GM19395 (cell line): ENCODE measurements around the gene RSRC2.
"Not testable (repeated sequence)": the region's sequence is repeated elsewhere in the genome, so short reads cannot be mapped to it uniquely, and the experiment has no call there.

ENCODE experiments used
- ATAC-seq: cut with Tn5 transposase; IDR thresholded peaks from one replicate; pipeline ENCODE4 v1.9.1; 2021; ENCODE audit warnings: mild to moderate bottlenecking, moderate library complexity; ENCODE audit not compliant: unreplicated experiment

The RSRC2 gene, protein sequence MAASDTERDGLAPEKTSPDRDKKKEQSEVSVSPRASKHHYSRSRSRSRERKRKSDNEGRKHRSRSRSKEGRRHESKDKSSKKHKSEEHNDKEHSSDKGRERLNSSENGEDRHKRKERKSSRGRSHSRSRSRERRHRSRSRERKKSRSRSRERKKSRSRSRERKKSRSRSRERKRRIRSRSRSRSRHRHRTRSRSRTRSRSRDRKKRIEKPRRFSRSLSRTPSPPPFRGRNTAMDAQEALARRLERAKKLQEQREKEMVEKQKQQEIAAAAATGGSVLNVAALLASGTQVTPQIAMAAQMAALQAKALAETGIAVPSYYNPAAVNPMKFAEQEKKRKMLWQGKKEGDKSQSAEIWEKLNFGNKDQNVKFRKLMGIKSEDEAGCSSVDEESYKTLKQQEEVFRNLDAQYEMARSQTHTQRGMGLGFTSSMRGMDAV

DNA sequence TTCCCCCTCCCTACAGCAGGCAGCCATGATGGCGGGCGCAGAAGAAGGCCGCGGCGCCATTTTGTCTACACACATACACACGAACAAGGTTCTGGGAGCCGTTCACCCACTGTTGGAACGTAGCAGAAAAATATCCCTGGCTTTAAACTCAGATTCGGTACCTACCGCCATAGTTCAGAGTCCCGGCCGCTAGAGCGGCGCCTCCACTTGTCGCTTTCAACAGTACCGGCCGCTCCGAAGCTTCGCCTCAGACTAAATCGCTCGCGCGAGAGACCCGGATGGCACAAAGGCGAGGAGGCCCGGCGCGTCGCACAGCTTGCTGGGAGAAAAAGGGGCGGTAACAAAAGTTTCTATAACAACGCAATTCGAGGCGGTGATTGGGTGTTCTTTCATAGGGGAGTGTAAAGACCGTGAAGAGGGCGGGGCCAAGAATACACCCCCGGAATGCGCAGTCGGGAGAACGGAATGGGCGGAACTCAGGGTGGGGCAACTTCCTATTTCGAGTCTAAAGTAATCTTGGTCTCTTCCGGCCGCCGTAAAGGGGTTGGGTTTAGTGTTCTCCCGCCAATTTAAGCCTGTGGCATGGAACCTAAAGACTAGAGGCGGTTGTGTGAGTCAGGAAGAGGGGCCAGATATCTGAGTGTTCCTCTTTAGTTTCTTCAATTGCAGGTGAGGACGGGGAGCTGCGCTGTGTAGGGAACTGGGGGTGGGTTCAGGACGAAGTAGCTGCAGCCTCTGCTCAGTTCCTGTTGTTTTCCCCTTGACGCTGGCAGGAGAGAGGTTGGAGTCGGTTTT lies at the start of gene RSRC2, which contains the start of gene KNTC1:
RSRC2 (minus strand) TSS at position 254 of the 795 bp plus-strand sequence; CDS start at position 171, 83 bp downstream.
KNTC1 (plus strand) TSS at position 567 of the 795 bp plus-strand sequence. CDS start 2,815 bp downstream, outside the sequence.
- ATAC-seq, result peak; percentile 90

DNA sequence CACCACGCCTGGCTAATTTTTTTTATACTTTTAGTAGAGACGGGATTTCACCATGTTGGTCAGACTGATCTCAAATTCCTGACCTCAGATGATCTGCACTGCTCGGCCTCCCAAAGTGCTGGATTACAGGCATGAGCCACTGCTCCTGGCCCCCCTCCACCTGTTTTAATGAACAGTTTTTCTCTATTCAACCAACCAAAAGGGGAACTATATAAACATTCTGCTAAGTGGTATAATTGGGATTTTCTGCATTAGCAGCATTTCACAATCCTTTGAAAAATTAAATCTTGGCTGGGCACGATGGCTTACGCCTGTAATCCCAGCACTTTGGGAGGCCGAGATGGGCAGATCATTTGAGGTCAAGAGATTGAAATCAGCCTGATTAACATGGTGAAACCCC lies 45.1 kb upstream of the RSRC2 start:
- no peak for ATAC-seq

DNA sequence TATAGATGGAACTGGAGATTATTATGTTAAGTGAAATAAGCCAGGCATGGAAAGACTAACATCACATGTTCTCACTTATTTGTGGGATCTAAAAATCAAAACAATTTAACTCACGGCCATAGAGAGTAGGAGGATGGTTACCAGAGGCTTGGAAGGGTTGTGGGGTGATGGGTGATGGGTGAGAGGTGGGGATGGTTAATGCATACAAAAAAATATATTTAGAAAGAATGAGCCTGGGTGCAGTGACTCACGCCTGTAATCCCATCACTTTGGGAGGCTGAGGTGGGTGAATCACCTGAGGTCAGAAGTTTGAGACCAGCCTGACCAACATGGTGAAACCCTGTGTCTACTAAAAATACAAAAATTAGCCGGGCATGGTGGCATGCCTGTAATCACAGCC lies 43.3 kb upstream of the RSRC2 start:
- ATAC-seq, result not testable (repeated sequence)

DNA sequence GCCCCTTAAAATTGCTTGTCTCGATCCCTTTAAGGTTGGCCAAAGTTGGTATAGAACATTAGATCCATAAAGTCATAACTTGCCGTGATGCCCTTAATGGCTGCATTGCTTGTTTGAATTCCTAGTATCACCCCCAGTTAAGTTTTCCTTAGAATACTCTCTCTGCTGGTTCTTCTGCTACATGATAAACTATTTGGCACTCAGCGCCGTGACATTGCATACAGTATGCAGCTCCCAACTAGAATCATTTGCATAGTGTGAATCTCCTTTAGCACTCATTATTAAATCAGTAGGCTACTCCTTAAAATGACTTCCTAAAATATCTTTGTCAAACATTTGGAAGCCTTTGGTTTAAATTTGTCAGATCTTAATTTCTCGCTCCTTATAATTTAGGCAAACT lies 42.6 kb upstream of the RSRC2 start:
- no peak for ATAC-seq

DNA sequence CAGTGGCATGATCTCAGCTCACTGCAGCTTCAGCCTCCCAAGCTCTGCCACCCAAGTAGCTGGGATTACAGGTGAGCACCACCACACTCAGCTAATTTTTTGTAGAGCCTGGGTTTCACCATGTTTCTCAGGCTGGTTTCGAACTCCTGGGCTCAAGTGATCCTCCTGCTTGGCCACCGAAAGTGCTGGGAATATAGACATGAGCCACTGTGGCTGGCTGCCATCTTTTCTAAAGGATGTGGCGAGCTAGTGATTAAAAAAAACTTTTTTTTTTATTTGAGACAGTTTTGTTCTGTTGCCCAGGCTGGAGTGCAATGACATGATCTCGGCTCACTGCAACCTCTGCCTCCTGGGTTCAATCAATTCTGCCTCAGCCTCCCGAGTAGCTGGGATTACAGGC lies 40.1 kb upstream of the RSRC2 start:
- ATAC-seq, result not testable (repeated sequence)

DNA sequence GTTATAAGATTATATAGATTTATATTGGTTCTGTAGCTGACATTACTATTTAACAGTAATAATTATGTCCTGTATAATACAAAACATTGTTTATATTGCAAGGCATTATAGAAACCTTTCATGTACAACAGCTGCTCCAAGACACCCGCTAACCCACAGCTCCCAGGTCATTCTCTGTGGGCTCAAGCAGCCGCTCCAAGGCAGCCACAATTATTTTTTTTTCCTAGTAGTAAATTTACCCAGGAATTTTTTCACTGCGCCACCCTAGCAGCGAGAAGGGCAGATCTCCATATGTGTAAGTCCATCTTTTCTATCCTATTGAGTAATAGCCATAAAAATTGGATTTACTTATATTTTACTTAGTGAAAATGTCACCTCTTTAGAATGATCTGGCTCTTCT lies 36.6 kb upstream of the RSRC2 start:
- ATAC-seq, result no peak

DNA sequence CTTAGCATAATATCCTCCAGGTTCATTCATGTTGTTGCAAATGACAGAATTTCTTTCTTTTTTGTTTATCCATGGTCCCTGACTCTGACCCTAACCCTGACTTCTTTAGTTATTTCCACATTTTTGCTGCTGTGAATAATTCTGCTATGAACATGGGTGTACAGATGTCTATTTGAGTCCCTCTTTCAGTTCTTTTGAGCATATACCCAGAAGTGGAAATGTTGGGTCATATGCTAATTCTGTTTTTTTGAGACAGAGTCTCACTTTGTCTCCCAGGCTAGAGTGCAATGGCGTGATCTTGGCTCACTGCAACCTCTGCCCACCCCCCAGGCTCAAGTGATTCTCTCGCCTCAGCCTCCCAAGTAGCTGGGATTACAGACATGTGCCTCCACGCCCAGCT lies 33.4 kb upstream of the RSRC2 start:
- ATAC-seq, result no peak

DNA sequence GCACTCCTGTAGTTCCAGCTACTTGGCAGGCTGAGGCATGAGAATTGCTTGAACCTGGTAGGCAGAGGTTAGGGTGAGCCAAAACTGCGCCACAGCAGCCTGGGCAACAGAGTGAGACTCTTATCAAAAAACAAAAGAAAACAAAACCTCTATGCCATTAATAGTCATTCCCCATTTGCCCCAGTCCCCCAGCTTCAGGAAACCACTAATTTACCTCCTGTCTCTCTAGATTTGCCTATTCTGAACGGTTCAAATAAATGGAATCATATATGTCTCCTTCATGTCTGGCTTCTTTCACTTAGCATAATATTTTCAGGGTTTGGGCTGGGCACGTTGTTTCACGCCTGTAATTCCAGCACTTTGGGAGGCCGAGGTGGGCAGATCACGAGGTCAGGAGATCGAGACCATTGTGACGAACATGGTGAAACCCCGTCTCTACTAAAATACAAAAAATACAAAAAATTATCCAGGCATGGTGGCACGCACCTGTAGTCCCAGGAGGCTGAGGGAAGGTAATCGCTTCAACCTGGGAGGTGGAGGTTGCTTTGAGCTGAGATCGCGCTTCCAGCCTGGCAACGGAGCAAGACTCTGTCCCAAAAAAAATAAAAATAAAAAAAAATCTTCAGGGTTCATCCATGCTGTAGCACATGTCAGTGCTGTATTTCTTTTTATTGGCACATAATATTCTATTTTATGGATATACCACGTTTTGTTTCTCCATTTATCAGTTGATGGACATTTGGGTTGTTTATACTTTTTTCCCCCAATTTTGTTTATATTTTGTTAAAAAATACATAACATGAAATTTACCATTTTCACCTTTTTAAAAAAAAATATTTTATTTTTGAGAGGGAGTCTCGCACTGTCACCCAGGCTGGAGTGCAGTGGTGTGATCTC lies 32.3 kb upstream of the RSRC2 start:
- no peak for ATAC-seq

DNA sequence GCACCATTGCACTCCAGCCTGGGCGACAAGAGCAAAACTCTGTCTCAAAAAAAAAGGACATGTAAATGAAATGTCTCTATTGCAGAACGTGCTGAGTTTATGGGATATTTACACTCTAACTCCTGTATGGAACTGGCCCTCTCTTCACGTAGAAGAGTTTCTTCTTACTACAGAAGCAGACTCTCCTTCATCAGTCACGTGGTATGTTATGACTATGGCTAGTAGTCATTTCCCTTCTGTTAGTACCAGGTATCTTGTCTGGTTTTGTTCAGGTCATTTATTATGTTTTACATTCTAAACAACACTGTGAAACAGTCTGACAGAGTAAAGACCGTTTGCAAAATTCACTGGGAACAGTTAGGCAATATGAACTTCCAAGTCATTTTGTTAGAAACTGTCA lies 20.6 kb upstream of the RSRC2 start:
- no peak for ATAC-seq

DNA sequence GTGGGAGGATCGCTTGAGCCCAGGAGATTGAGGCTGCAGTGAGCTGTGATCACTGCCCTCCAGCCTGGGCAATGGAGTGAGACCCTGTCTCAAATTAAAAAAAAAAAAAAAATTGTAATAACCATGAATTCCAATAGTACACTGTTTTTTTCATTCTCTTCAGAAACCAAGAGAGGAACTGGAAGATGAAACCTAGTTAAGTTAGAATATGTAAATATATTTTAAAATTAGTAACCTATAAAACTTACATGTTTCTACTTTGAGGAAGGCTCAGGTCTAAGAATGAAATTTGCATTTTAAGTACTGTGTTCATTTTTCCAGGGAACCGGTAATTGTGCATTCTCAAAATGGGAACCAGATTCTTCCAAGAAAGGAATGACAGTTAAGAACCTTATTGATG lies 19.1 kb upstream of the RSRC2 start:
- ATAC-seq, result peak; percentile 73

DNA sequence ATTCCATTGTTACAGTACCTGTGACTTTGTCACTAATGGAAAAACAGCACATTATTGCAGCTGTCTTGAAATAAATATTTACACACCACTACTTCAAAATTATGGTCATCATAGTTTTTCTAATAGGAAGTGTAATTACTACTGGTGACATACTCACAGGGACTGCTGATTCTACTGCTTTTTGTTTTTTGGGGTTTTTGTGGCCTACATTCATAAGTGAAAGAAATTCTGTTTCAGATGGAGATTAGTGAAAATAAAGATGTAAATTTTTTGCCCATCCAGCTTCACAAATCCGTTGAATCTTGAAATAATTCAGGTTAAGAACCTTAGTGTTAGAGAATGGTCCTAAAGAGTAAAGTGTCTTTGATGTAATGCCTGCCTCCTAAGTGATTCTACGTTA lies 17.8 kb upstream of the RSRC2 start:
- no peak for ATAC-seq

DNA sequence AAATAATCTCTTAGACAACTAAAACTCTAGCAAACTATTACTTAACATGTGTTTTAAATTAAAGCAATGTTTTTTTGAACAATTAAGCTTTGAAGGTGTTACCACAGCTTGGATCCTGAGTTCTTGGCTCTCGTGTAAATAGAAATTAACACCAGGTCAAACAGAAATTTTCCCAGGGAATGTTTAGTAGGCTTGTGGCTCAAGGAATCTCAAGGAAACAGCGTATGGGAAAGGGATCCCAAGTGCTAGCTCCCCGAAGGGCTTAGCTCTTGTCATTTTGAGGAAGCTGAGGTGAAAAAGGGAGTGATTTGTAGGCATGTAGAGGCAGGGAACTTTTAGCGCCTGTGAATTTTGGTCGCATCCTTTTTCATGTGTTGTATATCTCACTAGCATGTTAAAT lies 11.8 kb upstream of the RSRC2 start:
- no peak for ATAC-seq

DNA sequence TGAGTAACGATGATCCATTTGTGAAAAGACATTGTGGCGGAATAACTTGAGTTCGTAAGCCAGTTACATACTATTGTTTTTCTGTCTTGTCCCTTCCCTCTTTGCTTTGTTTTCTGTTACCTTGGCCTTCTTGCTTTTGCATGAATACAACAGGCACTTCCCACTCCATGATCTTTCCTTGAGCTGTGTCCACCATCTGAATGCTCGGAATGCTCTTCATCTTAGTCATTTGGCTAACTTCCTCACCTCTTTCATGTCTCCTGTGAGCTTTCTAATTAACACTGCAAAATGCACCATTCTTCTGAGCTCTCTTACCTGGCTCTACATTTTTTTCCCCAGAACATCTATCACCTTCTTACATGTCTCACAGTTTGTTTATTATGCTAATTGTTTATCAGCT lies 10.3 kb upstream of the RSRC2 start:
- no peak for ATAC-seq

DNA sequence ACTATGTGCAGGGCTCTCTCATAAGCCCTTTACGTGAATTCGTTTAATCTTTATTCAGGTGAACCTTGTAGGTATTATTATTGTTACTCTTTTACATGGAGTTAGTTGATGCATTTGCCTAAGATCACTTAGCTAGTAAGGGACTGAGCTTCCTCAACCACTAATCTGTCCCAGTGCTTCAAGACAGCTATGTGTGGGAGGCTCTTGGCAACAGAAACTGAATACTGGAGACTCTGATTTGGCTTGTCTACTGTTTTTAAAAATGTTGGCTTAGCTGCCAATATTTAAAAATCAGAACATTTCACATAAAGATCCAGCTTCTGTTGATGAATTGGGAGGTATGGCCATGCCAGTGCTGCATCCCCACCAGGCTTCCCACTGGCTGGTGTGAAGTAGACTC lies 7.1 kb upstream of the RSRC2 start:
- ATAC-seq, result no peak

DNA sequence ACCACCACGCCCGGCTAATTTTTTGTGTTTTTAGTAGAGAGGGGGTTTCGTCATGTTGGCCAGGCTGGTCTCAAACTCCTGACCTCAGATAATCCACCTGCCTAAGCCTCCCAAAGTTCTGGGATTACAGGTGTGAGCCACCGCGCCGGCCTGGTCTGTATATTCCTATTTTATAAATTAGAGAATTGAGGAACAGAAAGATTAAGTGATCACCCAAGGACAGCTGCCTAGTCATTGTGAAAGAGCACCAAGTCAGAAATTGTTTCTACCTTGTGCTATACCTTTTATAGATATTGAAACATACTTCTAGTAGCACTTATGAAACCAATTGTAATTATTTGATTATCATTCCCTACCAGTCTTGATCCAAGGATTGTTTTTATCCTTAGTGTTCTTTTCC lies 2.3 kb upstream of the RSRC2 start:
- ATAC-seq, result no peak

DNA sequence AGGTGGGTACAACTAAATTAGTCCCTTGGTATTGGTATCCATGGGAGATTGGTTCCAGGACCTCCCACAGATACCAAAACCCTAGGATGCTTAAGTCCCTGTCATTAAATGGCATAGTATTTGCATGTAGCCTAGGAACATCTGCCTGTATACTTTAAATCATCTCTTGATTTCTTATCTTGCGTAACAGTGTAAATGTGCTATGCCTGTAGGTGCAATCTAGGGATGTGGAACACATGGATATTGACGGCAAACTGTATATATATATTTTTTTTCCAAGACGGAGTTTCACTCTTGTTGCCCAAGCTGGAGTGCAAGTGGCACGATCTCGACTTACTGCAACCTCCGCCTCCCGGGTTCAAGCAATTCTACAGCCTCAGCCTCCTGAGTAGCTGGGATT lies 1.8 kb upstream of the RSRC2 start:
- no peak for ATAC-seq

DNA sequence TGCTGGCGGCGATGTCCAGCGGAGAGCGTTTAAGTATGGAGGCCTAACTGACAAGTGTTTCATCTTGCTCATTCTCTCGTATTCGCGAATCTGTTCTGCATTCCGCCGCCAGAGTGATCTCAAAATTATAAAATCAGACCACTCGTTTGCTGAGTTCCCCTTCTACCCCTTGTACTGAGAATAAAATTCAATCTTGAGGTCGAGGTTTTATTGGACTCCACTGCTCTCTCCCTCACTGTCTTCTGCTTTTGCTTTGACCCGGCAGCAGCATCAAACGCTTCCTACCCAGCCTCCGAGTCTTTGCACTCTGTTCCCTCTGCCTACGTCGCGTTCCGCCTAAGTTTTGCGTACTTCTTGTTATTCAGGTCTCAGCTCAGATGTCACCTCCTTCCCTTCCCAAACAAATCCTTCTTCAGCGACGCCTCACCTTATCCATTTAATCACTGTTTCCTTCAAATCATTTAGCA lies 775 bp upstream of the RSRC2 start:
- ATAC-seq, result no peak

DNA sequence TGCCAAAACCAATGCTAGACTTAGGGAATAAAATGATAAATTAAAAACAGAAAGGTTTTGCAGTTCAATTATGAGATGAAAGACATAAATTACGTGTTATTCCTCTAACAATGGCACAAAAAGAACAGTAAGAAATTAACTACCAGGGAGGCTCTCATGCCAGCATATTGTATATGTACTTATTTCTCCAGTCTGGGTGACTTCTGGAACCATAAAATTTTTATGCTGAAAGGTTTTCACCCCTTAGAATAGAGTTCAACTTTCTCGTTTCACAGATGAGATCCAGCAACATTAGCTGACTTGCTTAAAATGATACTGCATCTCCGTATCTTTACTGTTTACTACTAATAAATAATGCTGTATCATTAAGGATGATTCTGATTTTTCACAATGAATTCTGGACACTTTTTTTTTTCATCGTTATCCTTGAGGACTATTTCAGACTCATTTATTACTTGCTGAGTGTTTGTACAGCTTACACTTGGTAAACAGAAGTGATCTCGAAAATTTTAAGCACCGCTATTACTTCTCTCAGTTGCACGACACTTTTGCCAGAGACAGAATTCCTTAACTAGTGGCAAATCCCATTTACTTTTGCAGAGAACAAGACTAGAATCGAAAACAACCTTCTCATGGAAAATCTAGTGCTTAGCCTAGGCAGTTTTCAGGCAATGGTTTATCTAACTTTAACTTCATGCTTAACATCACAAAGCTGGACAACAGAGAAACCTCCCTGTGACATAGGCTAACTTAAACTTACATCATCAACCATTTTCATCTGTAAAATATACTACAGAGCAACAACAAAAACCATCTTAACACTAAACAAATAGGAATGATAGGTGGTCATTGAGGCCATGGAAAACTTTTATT lies 2.7 kb downstream of the RSRC2 start:
- no peak for ATAC-seq

DNA sequence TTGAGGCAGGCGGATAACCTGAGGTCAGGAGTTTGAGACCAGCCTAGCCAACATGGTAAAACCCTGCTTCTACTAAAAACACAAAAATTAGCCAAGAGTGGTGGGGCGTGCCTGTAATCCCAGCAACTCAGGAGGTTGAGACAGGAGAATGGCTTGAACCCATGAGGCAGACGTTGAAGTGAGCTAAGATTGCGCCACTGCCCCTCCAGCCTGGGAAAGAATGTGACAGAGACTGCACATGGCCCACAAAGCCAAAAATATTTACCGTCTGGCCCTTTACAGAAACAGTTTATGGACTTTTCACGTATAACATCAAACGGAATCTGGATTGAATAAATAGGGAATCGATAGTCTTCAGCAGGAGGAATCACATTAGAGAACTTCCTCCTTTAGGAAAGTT lies 3.5 kb downstream of the RSRC2 start:
- ATAC-seq, result no peak

DNA sequence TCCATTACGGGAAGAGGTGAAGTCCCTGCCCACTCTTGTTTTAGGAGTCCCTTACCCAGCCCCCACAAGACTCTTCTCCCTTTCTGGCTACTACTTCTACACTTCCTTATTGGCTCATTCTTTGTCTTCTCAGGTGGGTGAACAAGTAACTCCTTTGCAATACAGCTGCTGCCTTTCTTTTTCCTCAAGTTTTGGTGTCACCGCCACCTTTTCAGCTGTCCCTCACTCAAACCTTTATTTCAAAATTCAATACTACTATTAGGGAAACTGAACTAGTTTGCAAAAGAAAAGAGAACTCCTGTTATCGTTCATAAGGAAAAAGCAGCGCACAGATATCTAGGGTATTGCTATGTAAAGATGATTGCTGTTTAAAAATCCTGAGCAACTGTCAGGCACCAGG lies 6.1 kb downstream of the RSRC2 start:
- no peak for ATAC-seq
